SK-N-SH (cell line): ENCODE data around the gene C1QTNF5. TPM values are rescaled to one million over a fixed set of nuclear protein-coding genes. Genes with fewer than 3 reads are reported as not detected.

ENCODE experiments used
- CTCF ChIA-PET: fragments of 300-600, 350-600 bp; formaldehyde crosslinking; extraction: SDS; loops from one replicate; lab custom pipeline; 2021; lab: Yijun Ruan, JAX
- POLR2A ChIA-PET: fragments of 350-600 bp; sonication (Branson Sonifier 250); formaldehyde crosslinking; extraction: SDS; loops from one replicate; lab custom pipeline; 2020; ENCODE audit warnings: antibody characterized with exemption, inconsistent platforms; lab: Yijun Ruan, JAX
- DNase-seq: peaks from one replicate; pipeline ENCODE4 v3.0.0; 2012
- H2AFZ ChIP-seq: fragments of 200-600 bp; sonication (generic); 2 replicates; pipeline ENCODE4 v1.8.1; 2016; ENCODE audit warnings: antibody characterized with exemption, mild to moderate bottlenecking, low read depth
- H3F3A ChIP-seq: fragments of 200-600 bp; sonication (generic); replicated peaks from 2 replicates; pipeline ENCODE3; 2016; ENCODE audit warnings: antibody characterized with exemption, mild to moderate bottlenecking; ENCODE audit not compliant: insufficient read depth
- H3K27ac ChIP-seq, 2 experiments: fragments of 200-500 bp in 1 of 2; fragments of 200-600 bp in 1 of 2; sonication (Bioruptor generic) in 1 of 2; sonication (generic), shearing (Covaris generic) in 1 of 2; 2 replicates each; pipeline versions ENCODE4 v1.5.1 to v1.6.1; 2014 to 2016; ENCODE audit warnings: low read depth in 2 of 2, inconsistent platforms in 1 of 2, low read length in 1 of 2, mild to moderate bottlenecking in 1 of 2, mixed read lengths in 1 of 2
- H3K27me3 ChIP-seq: fragments of 200-600 bp; sonication (generic), shearing (Covaris generic); 2 replicates; pipeline ENCODE4 v1.6.1; 2016; ENCODE audit warnings: mixed run types; ENCODE audit not compliant: insufficient read depth
- H3K36me3 ChIP-seq, 2 experiments: fragments of 200-500 bp in 1 of 2; fragments of 200-600 bp in 1 of 2; sonication (Bioruptor generic) in 1 of 2; sonication (generic) in 1 of 2; replicated peaks in 1 of 2; 2 replicates each; pipeline versions ENCODE3 to v1.5.1; 2014 to 2016; ENCODE audit warnings: low read length in 1 of 2, mild to moderate bottlenecking in 1 of 2; ENCODE audit not compliant: insufficient read depth in 2 of 2, control insufficient read depth in 1 of 2
- H3K4me1 ChIP-seq, 2 experiments: fragments of 200-500 bp in 1 of 2; fragments of 200-600 bp in 1 of 2; sonication (Bioruptor generic) in 1 of 2; sonication (generic), shearing (Covaris generic) in 1 of 2; 2 replicates each; pipeline versions ENCODE4 v1.5.1 to v1.6.1; 2014 to 2016; ENCODE audit warnings: low read depth in 1 of 2, low read length in 1 of 2, mixed run types in 1 of 2; ENCODE audit not compliant: insufficient read depth in 2 of 2, control insufficient read depth in 1 of 2
- H3K4me2 ChIP-seq: fragments of 200-600 bp; sonication (generic), shearing (Covaris generic); 2 replicates; pipeline ENCODE4 v1.6.1; 2017; ENCODE audit warnings: mixed run types
- H3K4me3 ChIP-seq, 2 experiments: fragments of 200-500 bp in 1 of 2; fragments of 200-600 bp in 1 of 2; sonication (Bioruptor generic) in 1 of 2; sonication (generic), shearing (Covaris generic) in 1 of 2; 2 replicates each; pipeline versions ENCODE4 v1.5.1 to v1.8.1; 2014 to 2016; ENCODE audit warnings: low read depth in 2 of 2, inconsistent platforms in 1 of 2, low read length in 1 of 2, mild to moderate bottlenecking in 1 of 2, mixed read lengths in 1 of 2, moderate library complexity in 1 of 2
- H3K79me2 ChIP-seq: fragments of 200-600 bp; sonication (generic); 2 replicates; pipeline ENCODE4 v1.8.1; 2017; ENCODE audit warnings: mild to moderate bottlenecking; ENCODE audit not compliant: insufficient read depth
- H3K9ac ChIP-seq: fragments of 200-600 bp; sonication (generic); 2 replicates; pipeline ENCODE4 v1.6.1; 2017; ENCODE audit warnings: mixed run types
- H3K9me2 ChIP-seq: fragments of 200-600 bp; sonication (generic); 2 replicates; pipeline ENCODE4 v1.6.1; 2017; ENCODE audit warnings: mixed run types
- H3K9me3 ChIP-seq: fragments of 200-600 bp; sonication (generic); 2 replicates; pipeline ENCODE4 v1.6.1; 2017; ENCODE audit warnings: mixed run types, mild to moderate bottlenecking, moderate library complexity
- H4K20me1 ChIP-seq: fragments of 200-600 bp; sonication (generic); 2 replicates; pipeline ENCODE4 v1.6.1; 2017; ENCODE audit warnings: mild to moderate bottlenecking, mixed run types; ENCODE audit not compliant: insufficient read depth
- CHD2 ChIP-seq: fragments of 150-350 bp; IDR thresholded peaks from 2 replicates; pipeline ENCODE4 v1.6.1; 2018; ENCODE audit warnings: low read length; ENCODE audit not compliant: partially characterized antibody
- FOSL2 ChIP-seq: IDR thresholded peaks from 2 replicates; pipeline ENCODE4 v1.4.0; 2012; ENCODE audit warnings: low read depth, mild to moderate bottlenecking, moderate library complexity, borderline replicate concordance
- FOXM1 ChIP-seq: IDR thresholded peaks from 2 replicates; pipeline ENCODE4 v1.4.0; 2012; ENCODE audit warnings: low read depth, mild to moderate bottlenecking
- GATA2 ChIP-seq: sonication (generic); formaldehyde crosslinking; IDR thresholded peaks from 2 replicates; pipeline ENCODE4 v1.5.0; 2020; ENCODE audit warnings: mild to moderate bottlenecking, missing genetic modification reagents
- MXI1 ChIP-seq: IDR thresholded peaks from 2 replicates; pipeline ENCODE4 v1.6.1; 2012; ENCODE audit warnings: mild to moderate bottlenecking, low read depth, low read length, improper control_type of control experiment
- PBX3 ChIP-seq: IDR thresholded peaks from 2 replicates; pipeline ENCODE4; 2012
- RCOR1 ChIP-seq: fragments of 150-350 bp; IDR thresholded peaks from 2 replicates; pipeline ENCODE4 v1.6.1; 2017; ENCODE audit warnings: antibody characterized with exemption, low read length
- RXRA ChIP-seq: IDR thresholded peaks from 2 replicates; pipeline ENCODE4 v1.4.0; 2012; ENCODE audit warnings: low read depth, mild to moderate bottlenecking, borderline replicate concordance
- TAF1 ChIP-seq: IDR thresholded peaks from 2 replicates; pipeline ENCODE4 v1.6.1; 2012; ENCODE audit warnings: low read depth, mild to moderate bottlenecking, low read length, moderate library complexity, borderline replicate concordance
- YY1 ChIP-seq: IDR thresholded peaks from 2 replicates; pipeline ENCODE4 v1.4.0; 2012; ENCODE audit warnings: low read depth, mild to moderate bottlenecking
- WGBS: methylation state at CpG from one replicate; pipeline ENCODE4 v1.1.6; 2017; ENCODE audit warnings: low lambda C conversion rate; 5-methylcytosine and 5-hydroxymethylcytosine counted together
- polyA plus RNA-seq, 3 experiments: library from polyadenylated mRNA; depleted of rRNA; stranded (reverse); fragments of >200 nt; gene quantifications; 2 replicates each; pipeline ENCODE4 v1.2.3, GENCODE V29; 2012
- TF ChIP-seq, protein P1 (sequence below): fragments of 200-600 bp; sonication (generic); IDR thresholded peaks from 2 replicates; pipeline ENCODE4 v1.6.1; 2017; ENCODE audit warnings: antibody characterized with exemption, mild to moderate bottlenecking, moderate library complexity
- TF ChIP-seq, protein P2 (sequence below): IDR thresholded peaks from 2 replicates; pipeline ENCODE4 v1.4.0; 2012; ENCODE audit warnings: low read depth, borderline replicate concordance

The C1QTNF5 gene
- polyA plus RNA-seq, 1 of the 3 experiments (the other 2 are of a cell fraction), result 0.71 TPM

GRCh38 chr11:119295178-119295577 is 45.5 kb downstream of the C1QTNF5 start:
- H3K9me2 ChIP-seq, result no peaks in the 10 kb centered on the region
- no peaks in the 10 kb centered on the region for H3K27me3 ChIP-seq
- H3K4me2 ChIP-seq, result no peak overlapping the region
- H3K36me3 ChIP-seq, result peaks cover 43 to 67% of the 10 kb centered on the region in 2 experiments
- no peaks in the 10 kb centered on the region; the same call in none of the 2 replicates for H3K79me2 ChIP-seq
- H4K20me1 ChIP-seq, result no peaks in the 10 kb centered on the region
- ChIA-PET CTCF (no interaction called here), POLR2A (no interaction called here)
- 50% methylated on average over 3 of the region's 3 CpGs for WGBS
- peaks cover 6% of the 10 kb centered on the region; the same call in 1 of the 2 replicates for H3K9me3 ChIP-seq
- no peaks in the 10 kb centered on the region for H3F3A ChIP-seq
- DNase-seq, result no peak
- H3K27ac ChIP-seq, result no peak overlapping the region
- peaks cover 0 to under 1% of the 10 kb centered on the region in 2 experiments; a peak in 2 of 4 replicates for H3K4me1 ChIP-seq
- H3K4me3 ChIP-seq, result no peak overlapping the region
- H2AFZ ChIP-seq, result no peak overlapping the region
- no peak for TF ChIP-seq PBX3
- TF ChIP-seq, protein P1, sequence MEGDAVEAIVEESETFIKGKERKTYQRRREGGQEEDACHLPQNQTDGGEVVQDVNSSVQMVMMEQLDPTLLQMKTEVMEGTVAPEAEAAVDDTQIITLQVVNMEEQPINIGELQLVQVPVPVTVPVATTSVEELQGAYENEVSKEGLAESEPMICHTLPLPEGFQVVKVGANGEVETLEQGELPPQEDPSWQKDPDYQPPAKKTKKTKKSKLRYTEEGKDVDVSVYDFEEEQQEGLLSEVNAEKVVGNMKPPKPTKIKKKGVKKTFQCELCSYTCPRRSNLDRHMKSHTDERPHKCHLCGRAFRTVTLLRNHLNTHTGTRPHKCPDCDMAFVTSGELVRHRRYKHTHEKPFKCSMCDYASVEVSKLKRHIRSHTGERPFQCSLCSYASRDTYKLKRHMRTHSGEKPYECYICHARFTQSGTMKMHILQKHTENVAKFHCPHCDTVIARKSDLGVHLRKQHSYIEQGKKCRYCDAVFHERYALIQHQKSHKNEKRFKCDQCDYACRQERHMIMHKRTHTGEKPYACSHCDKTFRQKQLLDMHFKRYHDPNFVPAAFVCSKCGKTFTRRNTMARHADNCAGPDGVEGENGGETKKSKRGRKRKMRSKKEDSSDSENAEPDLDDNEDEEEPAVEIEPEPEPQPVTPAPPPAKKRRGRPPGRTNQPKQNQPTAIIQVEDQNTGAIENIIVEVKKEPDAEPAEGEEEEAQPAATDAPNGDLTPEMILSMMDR, result peak; percentile 28; the same call in 1 of the 2 replicates
- H3K9ac ChIP-seq, result no peak overlapping the region

- Histone ChIP-seq H3K9me2 (no peaks in the 10 kb centered on the region), H3K79me2 (no peaks in the 10 kb centered on the region; the same call in none of the 2 replicates), H3K9ac (no peak overlapping the region), H3K36me3 (peaks cover 33 to 69% of the 10 kb centered on the region in 2 experiments), H2AFZ (no peak overlapping the region), H3K9me3 (peaks cover 6% of the 10 kb centered on the region; the same call in 1 of the 2 replicates), H3K27me3 (no peaks in the 10 kb centered on the region), H3K4me3 (no peak overlapping the region), H3F3A (no peaks in the 10 kb centered on the region), H3K27ac (no peak overlapping the region), H3K4me2 (no peak overlapping the region), H4K20me1 (no peaks in the 10 kb centered on the region), H3K4me1 (no peaks in the 10 kb centered on the region)
- no peak for DNase-seq
- ChIA-PET CTCF (interaction anchor here (1.4 to 1.5 kb wide), 2 partner anchors 30 to 46 kb away, joined by 5 read pairs; no protein-coding TSS in a partner anchor), POLR2A (no interaction called here)
- WGBS, result 95% methylated on average over 3 of the region's 3 CpGs
- TF ChIP-seq, protein P2, sequence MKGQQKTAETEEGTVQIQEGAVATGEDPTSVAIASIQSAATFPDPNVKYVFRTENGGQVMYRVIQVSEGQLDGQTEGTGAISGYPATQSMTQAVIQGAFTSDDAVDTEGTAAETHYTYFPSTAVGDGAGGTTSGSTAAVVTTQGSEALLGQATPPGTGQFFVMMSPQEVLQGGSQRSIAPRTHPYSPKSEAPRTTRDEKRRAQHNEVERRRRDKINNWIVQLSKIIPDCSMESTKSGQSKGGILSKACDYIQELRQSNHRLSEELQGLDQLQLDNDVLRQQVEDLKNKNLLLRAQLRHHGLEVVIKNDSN, result no peak
- TF ChIP-seq YY1 (no peak), CHD2 (no peak), GATA2 (CRISPR knock-in tag) (no peak), RCOR1 (no peak), FOXM1 (no peak), TAF1 (no peak), MXI1 (no peak), RXRA (no peak), FOSL2 (no peak)
- TF ChIP-seq, protein P1, result no peak
Observed at GRCh38 chr11:119293461-119293860, 47.2 kb downstream of the C1QTNF5 start.
